HG03460 (cell line): ENCODE measurements around the gene PDE4D.
"Not testable (repeated sequence)": the region's sequence is repeated elsewhere in the genome, so short reads cannot be mapped to it uniquely, and the experiment has no call there.

Experiments
- ATAC-seq: cut with Tn5 transposase; IDR thresholded peaks from one replicate; pipeline ENCODE4 v1.9.1; 2021; ENCODE audit not compliant: unreplicated experiment

The PDE4D gene

DNA sequence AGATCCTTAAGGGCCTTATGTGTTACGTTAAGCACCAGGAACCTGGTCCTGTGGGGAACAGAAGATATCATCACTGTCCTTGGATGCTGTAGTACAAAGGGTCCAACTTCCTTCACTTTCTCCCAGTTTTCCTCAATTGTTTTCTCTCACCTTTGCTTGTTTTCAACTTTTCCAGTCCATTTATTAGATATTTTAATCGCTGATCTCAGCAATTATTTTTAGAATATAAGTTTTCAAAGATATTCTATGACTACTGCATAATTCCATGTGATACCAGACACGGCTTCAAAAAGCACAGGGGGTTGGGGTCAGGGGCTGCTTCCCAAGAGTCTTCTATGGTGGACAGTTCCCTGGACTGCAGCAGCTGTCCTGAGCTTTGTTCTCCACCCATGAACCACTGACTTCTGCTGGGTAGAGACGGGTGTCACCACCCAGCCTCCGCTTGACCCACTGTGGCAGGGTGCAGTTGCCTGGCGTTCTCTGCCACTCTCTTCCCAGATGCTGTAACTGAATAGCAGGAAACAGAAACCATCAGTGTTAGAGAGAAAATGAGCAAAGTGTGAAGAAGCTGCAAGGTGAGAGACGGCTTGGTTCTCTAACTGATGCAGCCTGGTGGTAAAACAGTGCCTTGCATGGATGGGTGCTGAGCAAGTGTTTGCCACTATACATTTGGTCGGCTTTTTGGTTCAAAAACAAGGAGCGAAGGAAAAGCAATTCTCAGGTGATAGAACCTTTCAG lies 927.7 kb downstream of the PDE4D start:
- no peak for ATAC-seq

DNA sequence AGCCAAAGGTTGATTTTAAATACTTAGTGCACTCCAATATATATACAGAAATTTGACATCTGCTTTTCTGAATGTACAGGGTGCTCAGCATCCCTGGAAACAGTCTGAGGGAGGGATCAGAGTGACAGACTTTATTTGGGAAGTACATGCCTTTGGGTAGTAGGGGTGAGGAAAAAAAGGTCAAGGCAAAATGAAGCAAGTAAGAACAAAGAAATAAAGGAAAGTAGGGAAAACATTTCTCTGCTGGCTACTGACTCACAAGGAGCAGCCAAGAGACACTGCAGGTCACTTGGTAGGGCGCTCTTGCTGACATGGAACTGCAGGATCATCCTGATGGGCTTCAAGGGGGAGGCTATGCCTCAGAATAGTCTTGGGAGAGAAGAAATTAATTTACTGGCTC lies 929.7 kb downstream of the PDE4D start:
- no peak for ATAC-seq

DNA sequence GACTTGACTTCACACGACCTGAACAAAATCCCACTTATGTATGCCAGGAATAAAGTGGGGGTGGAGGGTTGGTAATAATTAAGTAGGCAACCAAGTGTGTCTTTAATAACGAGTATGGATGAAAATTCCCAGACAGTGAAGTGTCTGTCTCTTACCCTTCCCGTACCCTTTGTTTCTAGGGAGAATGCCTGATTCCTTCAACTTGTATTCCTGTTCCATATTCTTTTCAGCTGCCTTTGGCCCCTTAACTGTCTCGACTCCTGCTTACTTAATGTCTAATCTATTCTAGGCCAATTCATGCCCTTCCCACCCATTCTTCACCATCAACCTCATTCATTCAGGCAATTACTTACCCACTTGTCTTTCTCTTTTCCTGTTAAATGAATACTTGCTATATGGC lies 930.2 kb downstream of the PDE4D start:
- ATAC-seq = no peak

DNA sequence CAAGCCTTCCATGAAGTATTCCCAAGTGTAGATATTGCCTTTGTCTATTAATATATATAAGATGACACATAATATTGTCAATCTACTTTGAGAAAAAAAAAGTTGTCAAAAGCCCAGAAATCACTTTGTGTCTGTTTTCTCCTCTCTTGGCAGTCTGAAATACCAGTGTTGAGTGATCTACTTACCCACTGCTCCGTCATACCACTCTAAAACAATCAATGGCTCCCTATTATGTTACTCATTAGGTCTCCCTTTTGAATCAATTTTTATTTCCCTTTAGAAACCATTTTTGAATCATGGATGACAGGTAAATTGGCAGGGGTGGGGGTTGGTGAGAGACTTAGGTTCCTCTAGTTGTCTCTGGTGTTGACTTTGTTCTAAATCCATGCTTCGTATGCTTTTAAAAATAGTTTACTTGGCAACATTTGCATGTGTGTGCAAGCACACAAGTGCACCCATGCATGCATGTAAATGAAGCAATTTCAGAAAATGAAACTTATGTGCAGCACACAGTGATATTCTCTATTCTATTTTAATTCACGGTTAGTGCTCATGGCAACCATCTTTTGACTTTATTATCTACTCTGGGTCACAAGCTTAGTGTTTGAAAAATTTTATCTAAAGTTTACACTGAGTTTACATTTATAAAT lies 931.8 kb downstream of the PDE4D start:
- ATAC-seq = no peak

DNA sequence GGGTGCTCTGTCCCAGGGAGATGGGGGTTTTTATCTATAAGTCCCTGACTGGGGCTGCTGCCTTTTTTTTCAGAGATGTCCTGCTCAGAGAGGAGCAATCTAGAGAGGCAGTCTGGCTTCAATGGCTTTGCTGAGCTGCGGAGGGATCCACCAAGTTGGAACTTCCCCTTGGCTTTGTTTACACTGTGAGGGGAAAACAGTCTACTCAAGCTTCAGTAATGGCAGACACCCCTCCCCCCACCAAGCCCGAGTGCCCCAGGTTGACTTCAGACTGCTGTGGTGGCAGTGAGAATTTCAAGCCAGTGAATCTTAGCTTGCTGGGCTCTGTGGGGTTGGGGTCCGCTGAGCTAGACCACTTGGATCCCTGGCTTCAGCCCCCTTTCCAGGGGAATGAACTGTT lies 934.8 kb downstream of the PDE4D start:
- no peak for ATAC-seq

DNA sequence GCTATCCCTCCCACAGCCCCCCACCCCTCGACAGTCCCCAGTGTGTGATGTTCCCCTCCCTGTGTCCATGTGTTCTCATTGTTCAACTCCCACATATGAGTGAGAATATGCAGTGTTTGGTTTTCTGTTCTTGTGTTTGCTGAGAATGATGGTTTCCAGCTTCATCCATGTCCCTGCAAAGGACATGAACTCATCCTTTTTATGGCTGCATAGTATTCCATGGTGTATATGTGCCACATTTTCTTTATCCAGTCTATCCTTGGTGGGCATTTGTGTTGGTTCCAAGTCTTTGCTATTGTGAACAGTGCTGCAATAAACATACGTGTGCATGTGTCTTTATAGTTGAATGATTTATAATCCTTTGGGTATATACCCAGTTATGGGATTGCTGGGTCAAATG lies 940.3 kb downstream of the PDE4D start:
- not testable (repeated sequence) for ATAC-seq

DNA sequence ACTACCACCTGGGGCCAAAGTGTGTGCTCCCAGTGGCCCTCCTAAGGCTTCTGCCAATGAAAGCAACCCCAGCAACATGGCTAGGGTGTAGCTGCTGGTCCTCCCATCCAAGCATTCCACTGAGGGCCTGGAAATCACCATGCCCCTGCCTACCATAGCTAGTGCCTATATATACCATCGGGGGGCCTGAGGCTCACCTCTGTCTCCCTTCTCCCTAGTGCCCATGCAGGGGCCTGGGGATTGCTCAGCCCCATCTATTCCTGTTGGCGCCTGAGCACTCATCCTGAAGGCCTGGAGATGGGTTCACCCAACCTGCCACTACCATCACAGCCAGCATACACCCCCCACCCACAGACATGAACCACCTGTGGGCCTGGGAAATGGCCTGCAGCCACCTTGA lies 943.3 kb downstream of the PDE4D start:
- ATAC-seq = no peak

DNA sequence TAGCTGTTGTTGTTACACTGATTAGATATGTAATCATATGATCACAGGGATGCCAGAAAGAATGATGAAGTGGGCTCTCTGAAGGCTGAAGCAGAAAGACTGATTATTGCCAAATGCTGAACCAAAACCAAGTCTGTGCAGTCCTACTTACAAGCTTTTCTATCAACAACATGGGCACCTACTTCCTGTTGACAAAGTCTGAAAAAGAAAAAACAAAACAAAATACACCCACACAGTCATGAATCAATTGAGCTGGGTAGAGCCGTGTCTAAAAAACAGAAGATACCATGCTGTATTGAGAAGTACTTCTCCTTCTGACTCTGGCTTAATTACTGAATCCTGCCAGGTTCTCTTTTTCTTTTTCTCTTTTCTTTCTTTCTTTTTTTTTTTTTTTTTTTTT lies 947.3 kb downstream of the PDE4D start:
- ATAC-seq = no peak

DNA sequence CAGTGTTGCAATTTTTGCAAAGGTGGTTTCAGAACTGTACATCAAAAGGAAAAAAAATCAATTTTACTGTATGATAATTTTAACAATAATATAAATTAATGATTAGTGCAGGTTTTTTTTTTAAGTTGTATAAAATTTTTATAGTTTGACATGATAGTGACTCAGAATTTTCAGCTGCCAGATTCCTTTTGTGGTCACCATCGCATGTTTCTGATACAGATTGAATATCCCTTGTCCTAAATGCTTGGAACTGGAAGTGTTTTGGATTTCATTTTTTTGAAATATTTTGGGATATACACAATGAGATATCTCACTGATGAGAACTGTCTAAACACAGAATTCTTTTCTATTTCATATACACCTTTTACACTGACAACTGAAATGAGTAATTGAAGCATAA lies 949.3 kb downstream of the PDE4D start:
- no peak for ATAC-seq

DNA sequence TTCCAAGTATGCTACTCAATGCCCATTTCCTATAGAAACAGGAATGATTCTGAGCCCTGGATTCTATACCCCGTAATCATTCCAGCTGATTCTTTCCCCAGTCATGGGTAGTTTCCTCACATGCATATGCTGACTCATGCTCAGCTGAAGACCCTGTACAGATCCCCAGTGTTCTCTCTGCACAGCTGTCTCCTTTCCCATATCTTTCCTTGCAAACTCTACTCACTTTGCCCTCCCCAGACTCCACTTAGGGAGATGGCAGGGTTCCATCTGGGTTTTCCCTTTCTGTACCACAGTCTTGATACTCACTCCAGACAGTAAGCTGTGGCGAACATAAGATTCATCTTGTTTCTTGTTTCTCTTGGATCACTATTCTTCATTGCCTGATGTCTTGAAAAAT lies 953.1 kb downstream of the PDE4D start:
- no peak for ATAC-seq

DNA sequence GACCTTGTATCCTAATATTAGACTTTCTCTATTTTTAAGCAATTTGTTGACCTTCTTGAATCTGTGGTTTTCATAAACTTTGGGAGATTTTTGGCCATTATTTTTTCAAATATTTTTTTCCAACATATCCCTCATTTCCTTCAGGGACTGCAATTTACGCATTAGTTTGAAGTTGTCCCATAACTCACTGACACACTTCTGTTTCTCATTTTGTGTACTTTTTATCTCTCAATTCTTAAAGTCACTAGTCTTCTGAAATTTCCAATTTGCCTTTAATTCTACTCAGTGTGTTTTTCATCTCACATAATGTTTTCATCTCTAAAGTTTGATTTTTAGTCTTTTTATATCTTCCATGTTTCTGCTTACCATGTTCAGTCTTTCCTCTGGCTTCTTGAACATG lies 953.9 kb downstream of the PDE4D start:
- ATAC-seq = no peak

DNA sequence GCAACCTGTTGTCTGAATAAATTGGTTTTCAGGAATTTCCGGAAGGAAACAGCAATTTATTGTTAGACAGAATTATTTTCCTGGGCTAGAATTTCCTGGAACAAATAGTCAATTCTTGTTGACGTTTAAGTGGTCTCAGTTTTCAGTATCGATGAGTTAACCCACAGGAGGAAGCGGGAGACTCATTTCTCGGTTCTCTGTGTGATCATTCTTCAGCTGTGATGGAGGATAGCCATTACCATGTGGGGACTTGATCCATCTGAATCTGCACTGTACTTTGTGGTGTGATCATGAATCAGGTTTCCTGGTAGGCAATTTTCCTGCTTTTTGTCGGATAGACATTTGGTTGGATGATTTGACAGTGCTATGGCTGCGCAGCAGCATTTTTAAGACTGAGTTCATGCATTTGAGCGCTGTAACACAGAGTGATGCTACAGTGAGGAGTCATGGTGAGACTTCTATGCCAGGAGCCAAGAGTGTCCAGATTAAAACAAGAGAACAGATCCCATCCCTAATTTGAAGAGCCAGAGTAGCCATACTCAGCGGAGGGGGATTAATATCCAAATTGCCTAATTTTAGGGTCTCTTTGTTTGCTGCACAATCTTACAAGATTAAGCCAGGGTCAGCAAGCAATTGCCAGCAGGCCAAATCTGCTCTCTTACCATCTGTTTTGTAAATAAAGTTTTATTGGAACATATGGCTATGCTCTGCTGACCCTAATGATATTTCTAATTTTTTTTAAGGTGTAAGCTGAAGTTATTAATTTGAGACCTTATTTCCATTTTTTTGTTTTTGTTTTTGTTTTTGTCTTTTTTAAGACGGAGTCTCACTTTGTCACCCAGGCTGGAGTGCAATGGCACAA lies 954.7 kb downstream of the PDE4D start:
- ATAC-seq = no peak

DNA sequence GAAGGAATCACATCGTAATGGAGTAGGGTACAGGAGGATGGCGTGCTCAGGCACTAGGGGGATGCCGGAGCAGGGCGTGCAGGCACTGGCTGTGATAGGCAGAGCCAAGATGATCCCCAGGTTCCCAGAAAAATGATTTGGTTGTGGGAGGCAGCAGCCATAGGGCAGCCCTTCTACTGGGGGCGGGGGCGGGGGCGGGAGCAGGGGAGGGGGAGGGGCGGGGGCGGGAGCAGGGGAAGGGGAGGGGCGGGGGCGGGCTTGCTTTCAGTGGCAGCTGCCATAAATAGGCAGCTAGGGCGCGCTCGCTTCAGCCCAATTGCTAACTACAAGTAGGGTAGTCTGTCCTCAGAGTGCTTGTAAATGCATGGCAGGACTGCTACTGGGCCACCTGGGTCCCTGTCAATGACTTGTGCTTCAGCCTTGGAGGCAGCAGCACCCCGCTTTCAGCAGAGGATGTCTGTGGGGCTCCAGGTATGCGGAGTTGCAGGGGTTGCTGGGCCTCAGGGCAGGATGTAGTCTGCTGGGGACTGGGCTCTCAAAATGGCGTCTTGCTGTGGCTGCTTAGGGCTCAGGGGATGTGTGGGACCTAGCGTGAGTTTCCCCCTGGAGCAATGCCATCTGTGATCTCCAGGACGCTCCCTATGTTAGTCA lies 956.4 kb downstream of the PDE4D start:
- no peak for ATAC-seq

DNA sequence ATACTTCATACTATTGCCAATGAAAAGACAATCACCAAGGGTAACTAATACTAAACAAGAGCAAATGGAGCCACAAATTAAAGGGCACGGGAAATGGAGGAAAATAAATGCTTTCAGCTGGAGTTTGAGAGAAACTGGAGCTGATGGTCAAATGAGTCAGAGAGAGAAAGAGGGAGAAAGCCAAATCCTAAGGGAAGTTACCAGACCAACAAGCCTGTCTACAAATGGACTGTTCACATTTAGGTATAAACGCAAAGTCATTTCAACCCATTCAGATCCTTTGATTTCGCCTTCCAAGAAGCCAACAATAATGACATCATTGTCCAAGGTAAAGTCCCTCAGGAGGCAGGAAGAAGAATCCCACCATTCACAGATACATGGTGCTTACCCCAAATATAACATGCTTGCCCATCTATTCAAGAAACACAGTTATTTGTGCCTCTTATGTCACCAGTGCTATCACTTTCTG lies 958.9 kb downstream of the PDE4D start:
- no peak for ATAC-seq

DNA sequence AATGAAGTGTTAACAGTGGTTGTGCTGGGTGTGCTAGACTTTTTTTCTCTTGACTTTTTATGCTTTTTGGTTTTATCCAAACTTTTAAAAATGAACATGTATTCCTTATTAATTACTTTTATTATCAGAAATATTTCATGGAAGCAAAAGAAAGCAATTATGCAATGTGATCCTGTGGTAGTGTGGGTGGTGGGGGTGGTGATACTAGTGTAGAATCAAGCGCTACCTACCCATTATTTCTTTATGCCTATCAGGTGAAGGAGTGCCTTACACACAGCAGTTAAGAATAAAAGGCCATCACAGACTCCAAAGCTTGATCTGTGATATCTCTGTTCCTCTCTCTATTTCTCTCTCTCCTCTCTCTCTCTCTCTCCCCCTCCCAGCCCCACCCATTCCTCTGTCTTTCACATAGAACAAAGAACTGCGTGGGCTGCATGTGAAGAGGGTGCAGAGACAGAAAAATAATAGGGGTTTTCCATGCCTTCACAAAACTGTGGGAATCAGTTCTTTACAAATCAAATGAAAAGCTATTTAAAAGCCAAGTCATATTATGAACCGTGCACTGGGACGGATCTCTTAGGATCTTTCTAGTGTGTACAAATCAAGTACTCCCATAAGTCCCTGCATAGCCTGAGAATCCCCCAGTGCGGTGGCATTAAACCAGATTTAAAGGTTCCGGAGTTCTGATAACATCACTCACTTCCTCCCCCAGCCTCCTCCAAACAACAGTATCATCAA lies 959.5 kb downstream of the PDE4D start:
- no peak for ATAC-seq

DNA sequence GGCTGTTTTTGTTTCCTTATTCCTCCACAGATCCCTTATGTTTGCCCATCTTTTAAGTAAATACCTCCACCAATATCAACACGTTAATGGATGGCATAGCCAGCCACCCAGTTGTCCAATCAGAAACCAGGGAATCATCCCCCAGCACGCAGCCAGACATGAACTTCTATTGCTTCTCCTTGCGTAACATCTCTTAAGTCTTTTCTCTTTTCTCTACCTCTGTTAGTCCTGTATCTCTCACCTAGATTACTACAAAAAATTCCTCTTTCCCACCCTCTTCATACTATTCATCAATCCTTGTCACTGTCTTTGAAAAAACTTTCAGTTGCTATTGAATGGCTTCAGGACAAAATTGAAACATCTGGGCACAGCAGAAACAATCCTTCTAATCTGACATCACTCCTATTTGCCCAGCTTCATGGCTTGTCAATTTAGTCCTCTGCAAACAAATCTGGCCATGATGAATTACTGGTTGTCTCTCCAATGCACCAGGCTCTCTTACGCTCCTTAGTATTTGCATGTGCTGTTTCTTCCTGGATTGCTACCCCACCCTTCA lies 961.4 kb downstream of the PDE4D start:
- no peak for ATAC-seq

DNA sequence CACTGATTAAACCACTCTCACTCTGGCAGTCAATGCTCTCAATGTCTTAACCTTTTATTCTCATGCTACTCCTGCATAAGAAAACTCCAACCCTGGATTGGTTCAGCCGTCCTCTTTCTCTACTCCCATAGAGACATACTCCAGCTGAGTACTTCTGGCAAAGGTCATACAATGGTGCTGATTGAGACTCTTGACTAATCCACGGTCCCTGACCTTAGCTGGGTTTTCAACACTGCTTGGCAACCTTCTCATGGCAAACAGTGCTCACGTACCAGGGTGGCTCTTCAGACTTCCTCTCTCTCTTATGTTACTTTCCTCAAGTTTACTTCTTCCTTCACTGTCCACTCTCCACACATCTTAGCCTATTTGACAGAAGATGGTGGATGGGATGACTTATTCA lies 963.0 kb downstream of the PDE4D start:
- ATAC-seq = no peak

DNA sequence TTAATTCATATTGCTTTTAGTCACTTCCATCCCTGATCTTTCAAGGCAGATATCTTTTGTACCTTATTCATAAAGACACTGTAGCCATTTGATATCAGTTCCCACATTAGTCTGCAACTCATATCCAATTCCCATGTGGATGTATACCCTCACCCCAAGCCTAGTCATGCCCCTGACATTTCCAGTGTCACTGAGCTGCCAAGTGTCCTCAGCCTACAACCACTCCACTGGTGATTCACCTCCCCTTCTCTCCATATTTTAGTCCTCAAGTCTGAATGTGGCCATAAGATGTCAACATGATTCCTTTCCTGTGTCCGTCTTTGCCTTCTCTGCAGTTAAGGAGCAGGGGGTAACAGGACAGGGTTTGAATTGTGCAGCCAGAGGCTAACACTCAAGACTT lies 963.8 kb downstream of the PDE4D start:
- no peak for ATAC-seq

DNA sequence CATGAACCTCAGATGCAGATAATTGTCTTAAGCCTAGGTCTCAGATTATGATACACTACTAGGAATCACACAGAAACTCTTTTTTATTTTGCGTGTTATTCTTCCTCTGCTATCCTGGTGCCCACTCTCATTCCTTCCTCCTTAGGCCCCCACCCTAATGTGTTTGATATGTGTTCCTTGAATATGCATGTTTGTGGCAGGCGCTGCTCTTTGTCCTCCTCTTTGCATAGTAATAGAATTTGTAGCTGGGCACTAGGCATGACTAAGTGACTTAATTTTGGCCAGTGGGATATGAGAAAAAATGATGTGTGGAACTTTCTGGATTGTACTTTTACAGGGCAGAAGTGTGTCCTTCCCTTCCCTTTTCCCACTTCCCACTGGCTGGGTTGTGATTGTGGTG lies 965.6 kb downstream of the PDE4D start:
- ATAC-seq = no peak

DNA sequence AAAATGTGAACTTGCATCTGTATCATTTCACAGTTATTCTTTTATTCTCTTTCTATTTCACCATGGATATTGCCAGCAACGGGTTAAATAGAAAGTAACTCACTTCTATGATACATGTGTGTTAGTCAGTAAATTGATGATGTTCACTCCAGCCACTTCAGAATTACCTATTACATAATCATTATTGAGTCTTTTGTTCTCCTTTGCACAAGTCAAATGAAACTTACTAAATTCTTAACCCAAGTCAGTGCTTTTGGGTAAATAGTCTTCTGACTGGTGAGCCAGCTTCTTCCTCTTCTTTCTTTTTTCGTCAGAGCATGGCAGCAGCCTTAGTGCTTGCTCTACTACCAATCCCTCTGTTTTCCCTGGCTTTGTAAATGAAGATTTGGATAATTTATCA lies 966.3 kb downstream of the PDE4D start:
- ATAC-seq = no peak
